ENCODE results near the gene CTNNA2.

GRCh38 chr2:80519121-80519643, 1006.3 kb downstream of the CTNNA2 start:
- TF ChIP-seq CTCF (IDR thresholded peaks at IDR 0.05): no peak
- no peak for TF ChIP-seq POLR2A (IDR thresholded peaks at IDR 0.05)

Measured in right lobe of liver (tissue), 4 donors.